Activated CD4-positive, alpha-beta T cell treated with anti-CD3 and anti-CD28 coated beads for 24 hours (primary cell): ENCODE measurements around the gene MEIS1.

Source experiments
- DNase-seq, 2 donors: peaks; one replicate each; pipeline ENCODE4 v3.0.0-alpha.2; 2020; ENCODE audit warnings: low read depth in 2 of 2

The MEIS1 gene

GRCh38 chr2:66431846-66432587 is 2.9 kb upstream of the MEIS1 start:
- DNase-seq = no peak

- no peak for DNase-seq
These were observed 1.9 kb upstream of the MEIS1 start for GRCh38 chr2:66432801-66433694.

- no peak for DNase-seq
These were observed 1.3 kb upstream of the MEIS1 start for GRCh38 chr2:66433695-66433944.

- no peak for DNase-seq
These were observed 813 bp upstream of the MEIS1 start for GRCh38 chr2:66433945-66434678.

GRCh38 chr2:66435549-66435875 is 587 bp downstream of the MEIS1 start:
- DNase-seq = no peak

- no peak for DNase-seq
These were observed 1.0 kb downstream of the MEIS1 start for GRCh38 chr2:66435963-66436362.

- no peak for DNase-seq
These were observed 1.7 kb downstream of the MEIS1 start for GRCh38 chr2:66436581-66437001.

GRCh38 chr2:66437109-66437690 is 2.3 kb downstream of the MEIS1 start:
- DNase-seq = no peak

GRCh38 chr2:66437691-66438497 is 3.0 kb downstream of the MEIS1 start:
- no peak for DNase-seq

- no peak for DNase-seq
These were observed 3.5 kb downstream of the MEIS1 start for GRCh38 chr2:66438498-66438833.

- DNase-seq = no peak
These were observed 4.2 kb downstream of the MEIS1 start for GRCh38 chr2:66438891-66439811.

- DNase-seq = no peak
These were observed 5.1 kb downstream of the MEIS1 start for GRCh38 chr2:66439812-66440542.

- no peak for DNase-seq
These were observed 6.0 kb downstream of the MEIS1 start for GRCh38 chr2:66440708-66441497.

- DNase-seq = no peak
These were observed 6.8 kb downstream of the MEIS1 start for GRCh38 chr2:66441581-66442320.

- no peak for DNase-seq
These were observed 7.7 kb downstream of the MEIS1 start for GRCh38 chr2:66442516-66443185.

GRCh38 chr2:66443186-66443978 is 8.5 kb downstream of the MEIS1 start:
- no peak for DNase-seq
